GM18498 (cell line): ENCODE measurements around the gene TNC.

Experiments used
- ATAC-seq: cut with Tn5 transposase; IDR thresholded peaks from one replicate; pipeline ENCODE4 v1.9.1; 2021; ENCODE audit warnings: mild to moderate bottlenecking, moderate library complexity; ENCODE audit not compliant: unreplicated experiment

TNC gene

DNA sequence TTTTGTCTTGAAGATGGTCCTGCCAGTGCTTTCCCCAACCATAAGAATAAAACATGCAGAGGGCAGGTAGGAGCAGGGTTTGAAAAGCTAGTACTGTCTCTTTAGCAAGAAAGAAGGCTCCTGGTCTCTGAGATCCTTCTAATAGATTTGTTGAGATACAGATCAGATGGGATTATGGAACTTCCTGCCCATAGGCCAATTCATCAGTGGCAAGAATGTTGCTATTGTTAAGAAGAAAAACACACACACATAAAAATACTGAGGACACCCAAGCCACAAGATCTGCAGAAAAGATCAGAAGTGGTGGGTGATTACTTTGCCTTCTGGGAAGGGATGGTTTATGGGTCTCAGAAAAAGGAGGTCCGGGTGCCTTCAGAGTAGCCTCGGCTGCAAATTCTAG lies 59.8 kb downstream of the TNC start:
- no peak for ATAC-seq

GRCh38 chr9:115057559-115057958 lies 60.4 kb downstream of the TNC start:
- no peak for ATAC-seq

DNA sequence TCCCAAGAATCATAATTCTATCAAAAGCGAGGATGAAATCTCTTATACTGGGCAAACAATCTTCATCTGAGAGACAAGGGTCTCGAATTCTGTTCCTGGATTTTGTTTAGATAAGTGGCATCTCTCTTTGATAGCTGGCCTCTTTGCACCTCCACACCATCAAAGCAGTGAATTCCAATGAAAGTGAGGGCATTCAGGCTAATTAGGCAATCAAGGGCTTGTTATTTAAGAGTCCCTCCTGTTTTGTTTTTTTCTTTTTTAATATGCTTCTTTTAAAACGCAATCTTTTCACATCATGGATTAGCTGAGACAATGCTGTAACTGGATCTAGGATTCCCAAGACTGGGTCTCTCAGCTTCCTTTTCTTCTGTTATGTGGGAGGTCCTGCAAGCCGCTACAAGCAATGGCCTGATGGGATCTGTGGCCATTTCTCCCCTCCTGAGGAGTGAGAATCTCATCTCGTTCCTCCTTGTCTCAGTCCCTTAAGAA lies 67.9 kb downstream of the TNC start:
- ATAC-seq = no peak

GRCh38 chr9:115046824-115047223 lies 71.1 kb downstream of the TNC start:
- ATAC-seq = no peak

GRCh38 chr9:115046199-115046598 lies 71.8 kb downstream of the TNC start:
- ATAC-seq = no peak

GRCh38 chr9:115043632-115044031 lies 74.3 kb downstream of the TNC start:
- no peak for ATAC-seq

GRCh38 chr9:115042781-115043509 lies 75.0 kb downstream of the TNC start:
- peak; percentile 56 for ATAC-seq

- ATAC-seq = no peak
Measured at GRCh38 chr9:115039516-115040120, 78.3 kb downstream of the TNC start.

- ATAC-seq = no peak
Measured at GRCh38 chr9:115038178-115038577, 79.8 kb downstream of the TNC start.

GRCh38 chr9:115036691-115037090 lies 81.3 kb downstream of the TNC start:
- ATAC-seq = no peak

DNA sequence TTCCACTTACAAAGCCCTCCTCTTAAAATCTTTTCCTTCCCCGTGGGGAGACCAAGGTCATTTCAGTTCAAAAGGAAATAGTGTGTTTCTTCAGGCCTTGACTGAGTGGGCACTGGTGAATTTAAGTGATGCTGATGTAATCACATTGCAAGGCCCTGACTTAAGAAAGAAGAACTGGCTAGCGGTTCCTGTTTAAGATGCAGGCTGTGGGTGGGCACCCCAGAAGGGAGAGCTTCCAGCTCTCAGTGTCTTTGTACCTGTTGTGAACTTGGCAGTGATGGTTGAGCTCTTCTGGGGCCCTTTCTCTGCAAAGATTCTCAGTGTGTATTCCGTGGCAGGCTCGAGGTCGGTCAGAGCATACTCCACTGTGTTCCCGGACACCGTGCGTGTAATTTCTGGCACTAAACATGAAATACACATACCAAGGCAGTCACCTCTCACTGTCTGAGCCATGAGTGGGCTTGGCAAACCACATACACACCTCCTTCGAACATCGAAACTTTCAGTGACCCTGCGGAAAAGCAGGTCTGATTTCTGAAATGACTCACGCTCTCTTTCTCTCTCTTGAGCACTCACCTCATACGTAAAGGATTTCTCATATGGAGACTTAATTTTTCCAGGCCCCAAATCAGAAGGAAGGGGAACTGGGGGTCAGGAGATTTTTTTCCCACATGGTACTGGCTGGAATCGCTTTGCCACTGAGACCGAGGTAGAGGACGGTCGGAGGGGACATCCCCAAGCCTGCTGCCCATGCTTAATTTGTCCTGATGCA lies 81.9 kb downstream of the TNC start:
- peak; percentile 69 for ATAC-seq

- ATAC-seq = no peak
Measured at GRCh38 chr9:115034801-115035200, 83.2 kb downstream of the TNC start.

DNA sequence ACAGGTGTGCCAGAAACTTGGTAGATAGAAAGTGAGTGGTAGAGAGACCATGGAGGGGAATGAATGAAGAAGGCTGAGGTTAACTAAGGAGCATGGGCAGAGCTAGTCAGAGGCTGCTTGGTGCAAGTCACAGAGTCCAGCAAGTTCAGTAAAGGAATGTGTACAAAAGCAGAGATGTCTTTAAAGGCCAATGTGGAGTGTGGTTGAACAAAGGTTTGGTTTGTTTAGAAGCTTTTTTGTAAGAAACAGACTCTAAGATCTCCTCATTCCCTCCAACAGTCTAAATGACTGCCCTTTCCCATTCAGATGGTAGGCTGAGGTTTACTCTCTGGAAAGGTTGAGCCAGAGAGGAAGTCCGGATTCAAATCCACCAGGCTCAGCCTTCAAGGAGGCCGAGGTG lies 84.2 kb downstream of the TNC start:
- no peak for ATAC-seq

- no peak for ATAC-seq
Measured at GRCh38 chr9:115032296-115032695, 85.7 kb downstream of the TNC start.

GRCh38 chr9:115030006-115030405 lies 88.0 kb downstream of the TNC start:
- ATAC-seq = no peak

- ATAC-seq = no peak
Measured at GRCh38 chr9:115025721-115026120, 92.2 kb downstream of the TNC start.

GRCh38 chr9:115024925-115025535 lies 92.9 kb downstream of the TNC start:
- no peak for ATAC-seq

- no peak for ATAC-seq
Measured at GRCh38 chr9:115022760-115023434, 95.1 kb downstream of the TNC start.

- no peak for ATAC-seq
Measured at GRCh38 chr9:115018547-115019435, 99.2 kb downstream of the TNC start.

DNA sequence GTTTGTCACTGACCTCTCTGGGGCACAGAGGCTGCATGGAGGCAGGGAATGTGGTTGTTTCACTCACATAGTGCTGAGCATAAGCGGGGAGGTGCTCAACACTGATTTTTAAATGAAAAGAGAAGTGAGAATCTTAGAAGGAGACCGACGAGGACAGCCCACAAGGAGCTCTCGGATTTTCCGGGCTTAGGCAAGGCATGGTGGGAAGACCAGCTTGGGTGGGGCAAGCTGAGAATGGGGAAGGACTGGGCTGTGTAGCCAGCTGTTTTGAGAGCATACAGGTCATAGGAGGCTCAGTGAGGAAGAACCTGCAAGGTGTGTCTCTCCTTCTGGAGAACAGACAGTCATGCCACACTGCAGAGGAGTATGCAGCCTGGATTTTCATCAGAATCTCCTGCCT lies 101.6 kb downstream of the TNC start:
- no peak for ATAC-seq
